ENCODE measurements around the gene CCL4. TPM values are rescaled to one million over a fixed set of nuclear protein-coding genes. Genes with fewer than 3 reads are reported as not detected.
"Not testable (repeated sequence)": the region's sequence is repeated elsewhere in the genome, so short reads cannot be mapped to it uniquely, and the experiment has no call there.

CCL4 gene
- total RNA-seq, 3 donors from 2014 or later: 2.6 to 12.0 (median 5.2) TPM

DNA sequence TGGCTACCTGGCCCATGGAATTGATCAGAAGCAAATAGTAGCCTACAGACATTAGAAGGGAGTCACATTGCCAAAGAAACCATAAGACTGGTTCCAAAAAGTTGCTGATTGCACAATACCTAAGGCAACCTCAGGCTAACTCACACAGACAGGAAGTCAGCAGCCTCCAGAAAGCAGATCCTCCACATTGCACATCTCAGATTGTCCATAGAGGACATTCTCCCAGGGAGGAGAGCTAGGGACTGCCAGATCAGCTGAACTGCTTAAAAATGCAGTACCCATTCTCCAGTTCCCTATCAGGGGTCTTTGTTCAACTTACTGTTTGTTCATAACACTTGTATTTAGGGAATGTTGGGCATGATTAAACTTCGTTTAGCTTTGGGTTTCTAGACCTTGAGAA lies 17.9 kb upstream of the CCL4 start:
- H3K4me3 ChIP-seq: no peak overlapping the region
- TF ChIP-seq CTCF (IDR thresholded peaks at IDR 0.05): no peak
- no peak for TF ChIP-seq POLR2AphosphoS5 (IDR thresholded peaks at IDR 0.05)
- no peak for TF ChIP-seq POLR2A (IDR thresholded peaks at IDR 0.05)
- no peaks in the 10 kb centered on the region for H3K27me3 ChIP-seq
- intact Hi-C loops (cut with DNase I; ENCODE audit: low total_unique reads): no loop called here
- no peaks in the 10 kb centered on the region for H3K36me3 ChIP-seq
- no peaks in the 10 kb centered on the region for H3K4me1 ChIP-seq
- H3K27ac ChIP-seq: no peak overlapping the region
- no peaks in the 10 kb centered on the region for H3K9me3 ChIP-seq
- DNase-seq (ENCODE audit: low spot score in 2 of 2): no peak

DNA sequence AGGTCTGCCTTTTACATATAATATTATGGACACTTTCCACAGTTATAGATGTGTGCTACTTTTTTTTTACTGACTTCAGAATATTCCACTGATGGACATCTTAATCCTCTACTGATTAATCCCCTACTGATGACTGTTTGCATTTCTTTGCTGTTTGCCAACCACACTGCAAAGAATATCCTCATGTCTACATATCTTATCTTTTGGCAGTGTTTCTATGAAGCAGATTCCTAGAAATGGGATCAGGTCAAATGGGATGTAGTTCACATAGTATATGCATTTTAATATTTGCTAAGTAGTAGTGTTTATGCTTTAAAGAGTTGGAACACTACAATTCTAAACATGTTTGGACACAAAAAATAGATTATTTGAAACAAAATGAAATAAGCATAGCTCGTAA lies 16.8 kb upstream of the CCL4 start:
- H3K4me3 ChIP-seq: no peak overlapping the region
- intact Hi-C loops (cut with DNase I; ENCODE audit: low total_unique reads): no loop called here
- no peak overlapping the region for H3K27ac ChIP-seq
- no peak for DNase-seq (ENCODE audit: low spot score in 2 of 2)
- no peaks in the 10 kb centered on the region for H3K4me1 ChIP-seq
- no peaks in the 10 kb centered on the region for H3K27me3 ChIP-seq
- TF ChIP-seq POLR2AphosphoS5 (IDR thresholded peaks at IDR 0.05) (no peak), POLR2A (IDR thresholded peaks at IDR 0.05) (no peak)
- no peaks in the 10 kb centered on the region for H3K9me3 ChIP-seq
- H3K36me3 ChIP-seq: no peaks in the 10 kb centered on the region

DNA sequence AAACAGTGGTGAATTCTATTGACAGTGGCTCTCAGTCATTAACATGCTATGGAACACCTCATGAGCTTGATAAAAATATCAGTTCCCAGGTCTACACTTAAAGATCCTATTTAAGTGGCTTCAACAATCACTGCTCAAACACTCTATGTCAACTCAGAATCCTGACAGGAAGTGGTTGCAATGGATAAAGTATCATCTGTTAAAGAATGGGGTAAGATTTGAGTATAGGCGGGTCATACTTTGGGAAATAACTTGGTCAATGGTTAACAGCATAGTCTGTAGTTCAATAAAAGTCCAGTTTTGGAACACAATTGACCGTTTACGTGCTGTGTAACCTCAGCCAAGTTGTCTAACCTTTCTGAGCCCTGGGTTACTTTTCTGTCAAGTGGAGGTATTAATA lies 16.2 kb upstream of the CCL4 start:
- intact Hi-C loops (cut with DNase I; ENCODE audit: low total_unique reads); H3K4me1 ChIP-seq: not testable (repeated sequence)

GRCh38 chr17:36087897-36088572 lies 15.6 kb upstream of the CCL4 start:
- DNase-seq (ENCODE audit: low spot score in 2 of 2); H3K27me3 ChIP-seq; intact Hi-C loops (cut with DNase I; ENCODE audit: low total_unique reads); H3K4me1 ChIP-seq; H3K36me3 ChIP-seq; H3K27ac ChIP-seq; H3K9me3 ChIP-seq; H3K4me3 ChIP-seq: not testable (repeated sequence)

More for the DNA sequence above, 16.2 kb upstream of the CCL4 start:
- H3K4me3 ChIP-seq; H3K27ac ChIP-seq; H3K9me3 ChIP-seq; H3K27me3 ChIP-seq; H3K36me3 ChIP-seq; DNase-seq (ENCODE audit: low spot score in 2 of 2): not testable (repeated sequence)

GRCh38 chr17:36088670-36089338 lies 14.8 kb upstream of the CCL4 start:
- Histone ChIP-seq H3K27ac (no peak overlapping the region), H3K36me3 (no peaks in the 10 kb centered on the region), H3K27me3 (no peaks in the 10 kb centered on the region), H3K9me3 (no peaks in the 10 kb centered on the region), H3K4me3 (no peak overlapping the region), H3K4me1 (no peaks in the 10 kb centered on the region)
- intact Hi-C loops (cut with DNase I; ENCODE audit: low total_unique reads): no loop called here
- TF ChIP-seq CTCF (IDR thresholded peaks at IDR 0.05): no peak
- no peak for TF ChIP-seq POLR2AphosphoS5 (IDR thresholded peaks at IDR 0.05)
- no peak for TF ChIP-seq POLR2A (IDR thresholded peaks at IDR 0.05)
- DNase-seq (ENCODE audit: low spot score in 2 of 2): no peak

GRCh38 chr17:36089339-36089865 lies 14.2 kb upstream of the CCL4 start:
- Histone ChIP-seq H3K4me3 (no peak overlapping the region), H3K4me1 (no peaks in the 10 kb centered on the region), H3K9me3 (no peaks in the 10 kb centered on the region), H3K36me3 (no peaks in the 10 kb centered on the region), H3K27me3 (no peaks in the 10 kb centered on the region), H3K27ac (no peak overlapping the region)
- TF ChIP-seq POLR2A (IDR thresholded peaks at IDR 0.05) (no peak), POLR2AphosphoS5 (IDR thresholded peaks at IDR 0.05) (no peak), CTCF (IDR thresholded peaks at IDR 0.05) (no peak)
- intact Hi-C loops (cut with DNase I; ENCODE audit: low total_unique reads): no loop called here
- DNase-seq (ENCODE audit: low spot score in 2 of 2): no peak
